ENCODE measurements around the gene PIK3R6.

The PIK3R6 gene

DNA sequence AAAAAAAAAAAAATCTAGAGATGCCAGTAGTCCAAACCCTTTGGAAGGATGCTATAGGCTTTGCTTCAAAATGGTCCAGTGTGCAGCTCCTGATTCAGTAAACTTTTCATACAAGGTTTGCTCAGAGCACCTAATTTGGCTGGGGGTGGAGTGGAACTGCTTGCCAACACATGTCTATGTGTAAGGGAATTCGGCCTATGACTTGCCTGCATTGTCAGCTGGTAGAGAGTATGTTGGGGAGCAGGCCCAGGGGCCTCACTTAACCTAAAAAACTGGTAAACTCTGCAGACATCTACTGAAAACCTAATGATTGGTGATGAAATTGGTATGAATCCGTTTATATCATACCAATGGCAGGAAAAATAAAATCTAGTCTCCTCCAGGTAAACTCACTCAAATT lies 66.8 kb downstream of the PIK3R6 start:
- no peak for DNase-seq
- TF ChIP-seq, protein P1, sequence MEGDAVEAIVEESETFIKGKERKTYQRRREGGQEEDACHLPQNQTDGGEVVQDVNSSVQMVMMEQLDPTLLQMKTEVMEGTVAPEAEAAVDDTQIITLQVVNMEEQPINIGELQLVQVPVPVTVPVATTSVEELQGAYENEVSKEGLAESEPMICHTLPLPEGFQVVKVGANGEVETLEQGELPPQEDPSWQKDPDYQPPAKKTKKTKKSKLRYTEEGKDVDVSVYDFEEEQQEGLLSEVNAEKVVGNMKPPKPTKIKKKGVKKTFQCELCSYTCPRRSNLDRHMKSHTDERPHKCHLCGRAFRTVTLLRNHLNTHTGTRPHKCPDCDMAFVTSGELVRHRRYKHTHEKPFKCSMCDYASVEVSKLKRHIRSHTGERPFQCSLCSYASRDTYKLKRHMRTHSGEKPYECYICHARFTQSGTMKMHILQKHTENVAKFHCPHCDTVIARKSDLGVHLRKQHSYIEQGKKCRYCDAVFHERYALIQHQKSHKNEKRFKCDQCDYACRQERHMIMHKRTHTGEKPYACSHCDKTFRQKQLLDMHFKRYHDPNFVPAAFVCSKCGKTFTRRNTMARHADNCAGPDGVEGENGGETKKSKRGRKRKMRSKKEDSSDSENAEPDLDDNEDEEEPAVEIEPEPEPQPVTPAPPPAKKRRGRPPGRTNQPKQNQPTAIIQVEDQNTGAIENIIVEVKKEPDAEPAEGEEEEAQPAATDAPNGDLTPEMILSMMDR (IDR thresholded peaks at IDR 0.05) = no peak
- no peak overlapping the region for H3K27ac ChIP-seq
- intact Hi-C loops (cut with DNase I; ENCODE audit: low total_unique reads) = no loop called here
- H3K27me3 ChIP-seq = peaks cover 0 to 44% of the 10 kb centered on the region in 2 donors
- H3K4me1 ChIP-seq = peaks cover 0 to 10% (median 6%) of the 10 kb centered on the region in 4 donors
- H3K9me3 ChIP-seq = no peaks in the 10 kb centered on the region
- H3K4me3 ChIP-seq = no peak overlapping the region
- no peaks in the 10 kb centered on the region for H3K36me3 ChIP-seq

DNA sequence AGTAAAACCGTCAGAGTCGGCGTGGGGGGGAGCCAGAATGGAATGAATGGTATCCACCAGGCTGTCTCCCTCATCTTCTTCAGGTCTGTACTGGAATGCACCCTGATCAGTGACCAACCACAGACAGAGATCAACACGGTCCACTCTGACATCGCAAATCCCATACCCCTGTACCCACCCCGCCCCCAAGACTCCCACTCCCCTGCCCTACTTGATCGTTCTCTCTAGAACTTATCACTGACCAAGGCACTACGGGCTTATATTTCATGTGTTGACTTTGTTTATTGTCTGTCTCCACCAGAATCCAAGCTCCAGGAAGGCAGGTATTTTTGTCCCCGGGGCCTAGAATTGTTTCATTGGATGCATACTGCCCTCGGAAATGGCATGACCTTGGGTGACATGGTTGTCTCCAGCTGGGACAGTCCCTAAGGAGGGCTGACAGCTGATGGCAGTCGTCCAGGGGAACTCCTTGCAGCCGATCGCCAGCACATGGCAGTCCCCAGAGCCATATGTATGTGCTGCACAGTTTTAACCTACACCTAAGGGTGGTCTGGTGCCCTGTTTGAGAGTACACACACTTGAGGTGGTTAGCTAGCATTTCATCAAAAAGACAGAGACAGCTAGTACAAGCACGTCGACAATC lies 67.8 kb downstream of the PIK3R6 start:
- TF ChIP-seq, protein P1 (IDR thresholded peaks at IDR 0.05) = no peak
- Histone ChIP-seq H3K4me3 (no peak overlapping the region), H3K27ac (no peak overlapping the region), H3K36me3 (no peaks in the 10 kb centered on the region), H3K4me1 (peaks cover 0 to 10% (median 6%) of the 10 kb centered on the region in 4 donors), H3K27me3 (peaks cover 0 to 44% of the 10 kb centered on the region in 2 donors), H3K9me3 (no peaks in the 10 kb centered on the region)
- intact Hi-C loops (cut with DNase I; ENCODE audit: low total_unique reads) = no loop called here
- DNase-seq = no peak

DNA sequence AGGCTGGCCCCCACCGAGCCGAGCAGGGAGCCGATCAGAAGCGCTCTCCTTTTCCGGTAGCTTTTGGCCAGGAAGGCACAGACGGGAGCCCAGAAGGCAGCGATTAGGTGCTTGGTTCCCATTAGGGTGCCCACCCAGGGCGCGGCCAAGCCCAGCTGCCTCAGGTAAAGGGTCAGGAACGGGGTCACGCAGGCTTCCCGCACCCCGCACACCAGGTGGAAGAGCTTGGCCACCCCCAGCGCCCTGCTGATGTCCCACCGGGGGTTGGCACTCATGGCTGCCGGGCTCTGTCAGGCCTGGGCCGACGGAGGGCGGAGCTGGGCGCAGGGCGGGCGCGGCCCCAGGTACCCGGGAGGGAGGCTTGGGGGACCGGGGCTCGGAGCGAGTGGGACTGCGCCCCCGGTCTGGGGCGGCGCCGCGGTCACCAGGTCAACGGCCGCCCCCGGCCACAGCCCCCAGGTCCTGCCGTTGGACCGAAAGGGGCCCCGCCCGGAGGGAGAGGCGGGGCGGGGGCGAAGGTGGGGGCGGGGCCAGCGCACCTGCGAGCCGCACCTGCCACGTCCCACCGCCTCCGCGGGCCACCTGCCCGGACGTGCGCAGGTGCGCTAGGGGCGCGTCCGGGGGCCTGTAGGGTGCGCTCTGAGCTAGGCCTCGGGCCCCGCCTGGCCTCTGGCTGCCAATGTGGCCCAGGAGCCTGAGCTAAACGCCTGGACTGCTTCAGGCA lies 68.5 kb downstream of the PIK3R6 start, which contains the start of gene MFSD6L:
MFSD6L (minus strand) TSS at position 520 of the 724 bp plus-strand sequence; CDS start at position 275, 245 bp downstream.
- DNase-seq = no peak
- H3K4me3 ChIP-seq = no peak within 1 kb of the TSS
- peaks cover 0 to 44% of the 10 kb centered on the region in 2 donors for H3K27me3 ChIP-seq
- TF ChIP-seq, protein P1 (IDR thresholded peaks at IDR 0.05) = no peak
- H3K27ac ChIP-seq = no peak within 1 kb of the TSS
- no peaks in the 10 kb centered on the region for H3K36me3 ChIP-seq
- peaks cover 0 to 10% (median 6%) of the 10 kb centered on the region in 4 donors for H3K4me1 ChIP-seq
- intact Hi-C loops (cut with DNase I; ENCODE audit: low total_unique reads) = no loop called here
- H3K9me3 ChIP-seq = no peaks in the 10 kb centered on the region

DNA sequence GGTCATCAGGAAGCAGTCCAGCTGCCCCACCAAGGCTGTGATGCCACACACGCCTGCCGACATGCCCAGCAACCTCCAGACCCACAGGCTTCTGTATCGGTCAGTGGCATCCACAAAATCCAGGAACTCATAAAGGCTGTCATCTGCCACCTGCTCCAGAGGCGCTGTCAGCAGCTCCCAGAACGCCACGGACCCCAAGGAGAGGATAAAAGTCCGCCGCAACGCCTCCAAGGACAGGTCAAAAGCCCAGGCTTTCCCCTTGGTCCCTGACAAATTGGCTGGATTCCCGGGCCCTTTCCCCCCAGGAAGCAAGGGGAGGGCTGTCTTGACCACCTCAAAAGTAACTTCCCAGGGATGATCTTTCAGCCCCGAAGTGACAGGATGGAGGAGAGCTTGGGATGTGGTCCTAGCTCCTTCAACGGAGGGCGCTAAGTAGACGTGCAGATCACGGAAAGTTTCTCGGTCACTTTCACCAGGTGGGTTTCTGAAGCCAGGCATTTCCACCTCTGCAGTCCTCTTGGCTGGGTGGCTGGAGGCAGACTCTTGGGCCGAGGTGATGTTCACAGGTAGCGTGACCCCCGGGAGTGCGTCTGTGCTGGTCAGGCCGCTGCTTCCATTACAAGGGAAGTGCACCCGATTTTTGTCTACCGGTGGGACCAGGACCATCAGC lies 69.2 kb downstream of the PIK3R6 start:
- no peaks in the 10 kb centered on the region for H3K9me3 ChIP-seq
- DNase-seq = no peak
- peaks cover 0 to 10% (median 6%) of the 10 kb centered on the region in 4 donors for H3K4me1 ChIP-seq
- H3K4me3 ChIP-seq = no peak overlapping the region
- TF ChIP-seq, protein P1 (IDR thresholded peaks at IDR 0.05) = no peak
- intact Hi-C loops (cut with DNase I; ENCODE audit: low total_unique reads) = no loop called here
- H3K27ac ChIP-seq = no peak overlapping the region
- H3K27me3 ChIP-seq = peaks cover 0 to 38% of the 10 kb centered on the region in 2 donors
- H3K36me3 ChIP-seq = no peaks in the 10 kb centered on the region

DNA sequence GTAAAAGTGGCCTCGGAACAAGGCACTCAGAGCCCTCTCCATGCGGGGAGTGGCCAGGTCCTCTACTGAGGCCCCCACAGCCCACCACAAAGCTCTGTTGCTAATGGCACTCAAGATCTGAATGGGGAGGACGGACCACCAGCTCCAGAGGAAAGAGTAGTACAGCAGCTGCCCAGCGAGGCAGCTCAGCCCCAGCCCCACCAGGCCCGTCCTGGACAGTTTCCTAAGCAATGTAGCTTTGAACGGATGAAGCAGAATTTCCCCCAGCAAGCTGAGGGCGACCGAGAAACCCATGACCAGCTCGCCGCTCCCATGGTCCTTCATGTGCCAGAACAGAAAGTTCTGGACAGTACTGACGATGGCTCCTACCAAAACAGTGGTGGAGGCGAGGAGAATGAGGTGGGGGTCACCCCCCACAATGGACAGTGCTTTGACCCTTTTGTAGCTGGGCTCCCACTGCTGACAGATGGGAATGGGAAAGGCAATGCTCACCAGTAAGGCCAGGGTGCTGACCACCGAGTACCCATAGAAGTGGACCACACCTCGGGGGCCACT lies 69.8 kb downstream of the PIK3R6 start:
- peaks cover 0 to 38% of the 10 kb centered on the region in 2 donors for H3K27me3 ChIP-seq

More for the DNA sequence above, 69.8 kb downstream of the PIK3R6 start:
- Histone ChIP-seq H3K27ac (no peak overlapping the region), H3K9me3 (no peaks in the 10 kb centered on the region), H3K4me3 (no peak overlapping the region), H3K36me3 (no peaks in the 10 kb centered on the region), H3K4me1 (peaks cover 0 to 10% (median 6%) of the 10 kb centered on the region in 4 donors)
- TF ChIP-seq, protein P1 (IDR thresholded peaks at IDR 0.05) = no peak
- no peak for DNase-seq
- intact Hi-C loops (cut with DNase I; ENCODE audit: low total_unique reads) = no loop called here

Data from tibial artery (tissue), 4 donors.